BE2C (cell line): Measurements from ENCODE around the gene STARD13.

Experiments
- DNase-seq: peaks from one replicate; pipeline ENCODE4 v3.0.0-alpha.2; 2020
- H3K27me3 ChIP-seq: fragments of 250-450 bp; sonication (Bioruptor Pico); 2 replicates; pipeline ENCODE4 v1.5.1; 2020; ENCODE audit warnings: mild to moderate bottlenecking
- H3K36me3 ChIP-seq: fragments of 250-450 bp; sonication (Bioruptor Pico); 2 replicates; pipeline ENCODE4 v1.5.1; 2020; ENCODE audit warnings: mild to moderate bottlenecking
- H3K4me1 ChIP-seq: fragments of 250-450 bp; sonication (Bioruptor Pico); 2 replicates; pipeline ENCODE4 v1.5.1; 2020
- H3K4me3 ChIP-seq: 2 replicates; pipeline ENCODE4 v1.5.1; 2011; ENCODE audit warnings: low read depth, low read length
- H3K9me3 ChIP-seq: fragments of 250-450 bp; sonication (Bioruptor Pico); 2 replicates; pipeline ENCODE4 v1.5.1; 2020
- TF ChIP-seq, protein P1 (sequence below): IDR thresholded peaks from 2 replicates; pipeline ENCODE4 v1.5.1; 2012; ENCODE audit warnings: mild to moderate bottlenecking, low read depth, low read length

STARD13 gene

DNA sequence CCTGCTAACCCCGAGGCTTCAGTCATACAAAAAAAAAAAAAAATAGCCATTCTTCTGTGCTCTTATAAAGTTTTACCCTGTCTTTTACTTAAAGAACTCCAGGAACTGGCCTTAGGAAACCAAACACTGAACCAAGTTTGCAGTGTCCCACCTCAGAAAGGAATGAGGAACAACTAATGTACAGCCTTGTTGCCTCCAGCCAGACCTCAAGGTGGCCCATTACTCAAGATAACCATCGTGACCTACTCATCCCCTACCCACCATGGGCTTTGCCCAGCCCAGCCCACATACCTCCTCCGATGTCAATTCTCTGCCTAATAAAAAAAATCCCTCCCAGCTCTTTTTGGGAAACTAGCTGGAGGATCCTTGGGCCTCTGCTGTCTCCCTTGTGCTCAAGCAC, 133.2 kb downstream of the STARD13 start:
- DNase-seq = no peak
- Histone ChIP-seq H3K9me3 (no peaks in the 10 kb centered on the region), H3K27me3 (no peaks in the 10 kb centered on the region), H3K4me3 (no peak overlapping the region), H3K36me3 (no peaks in the 10 kb centered on the region), H3K4me1 (peaks cover 9% of the 10 kb centered on the region)
- TF ChIP-seq, protein P1, sequence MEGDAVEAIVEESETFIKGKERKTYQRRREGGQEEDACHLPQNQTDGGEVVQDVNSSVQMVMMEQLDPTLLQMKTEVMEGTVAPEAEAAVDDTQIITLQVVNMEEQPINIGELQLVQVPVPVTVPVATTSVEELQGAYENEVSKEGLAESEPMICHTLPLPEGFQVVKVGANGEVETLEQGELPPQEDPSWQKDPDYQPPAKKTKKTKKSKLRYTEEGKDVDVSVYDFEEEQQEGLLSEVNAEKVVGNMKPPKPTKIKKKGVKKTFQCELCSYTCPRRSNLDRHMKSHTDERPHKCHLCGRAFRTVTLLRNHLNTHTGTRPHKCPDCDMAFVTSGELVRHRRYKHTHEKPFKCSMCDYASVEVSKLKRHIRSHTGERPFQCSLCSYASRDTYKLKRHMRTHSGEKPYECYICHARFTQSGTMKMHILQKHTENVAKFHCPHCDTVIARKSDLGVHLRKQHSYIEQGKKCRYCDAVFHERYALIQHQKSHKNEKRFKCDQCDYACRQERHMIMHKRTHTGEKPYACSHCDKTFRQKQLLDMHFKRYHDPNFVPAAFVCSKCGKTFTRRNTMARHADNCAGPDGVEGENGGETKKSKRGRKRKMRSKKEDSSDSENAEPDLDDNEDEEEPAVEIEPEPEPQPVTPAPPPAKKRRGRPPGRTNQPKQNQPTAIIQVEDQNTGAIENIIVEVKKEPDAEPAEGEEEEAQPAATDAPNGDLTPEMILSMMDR = no peak

DNA sequence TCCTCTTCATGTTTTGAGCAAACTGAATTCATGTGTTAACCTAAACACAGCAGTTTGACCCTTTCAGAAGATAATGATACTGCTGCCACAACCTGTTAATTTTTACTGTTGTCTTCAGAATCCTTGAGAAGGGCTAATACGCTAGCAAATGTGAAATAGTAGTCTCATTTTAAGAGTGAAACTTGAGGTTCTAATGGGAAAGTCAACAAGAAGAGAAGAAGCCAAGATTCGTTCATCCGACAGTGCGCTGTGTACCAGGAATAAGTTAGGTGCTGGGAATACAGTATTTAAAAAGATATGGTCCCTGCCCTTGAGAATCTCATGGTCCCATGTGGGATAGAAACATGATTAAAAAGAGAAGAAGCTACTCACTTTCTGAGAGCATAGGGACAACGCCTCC, 134.9 kb downstream of the STARD13 start:
- TF ChIP-seq, protein P1 = no peak
- no peaks in the 10 kb centered on the region for H3K27me3 ChIP-seq

GRCh38 chr13:33150126-33150525, 135.4 kb downstream of the STARD13 start:
- peak; percentile 58 for DNase-seq
- no peaks in the 10 kb centered on the region for H3K9me3 ChIP-seq
- no peaks in the 10 kb centered on the region for H3K27me3 ChIP-seq
- TF ChIP-seq, protein P1 = no peak
- H3K4me3 ChIP-seq = no peak overlapping the region
- H3K4me1 ChIP-seq = peaks cover 9% of the 10 kb centered on the region
- no peaks in the 10 kb centered on the region for H3K36me3 ChIP-seq

More for the DNA sequence above, 134.9 kb downstream of the STARD13 start:
- Histone ChIP-seq H3K9me3 (no peaks in the 10 kb centered on the region), H3K4me1 (peaks cover 9% of the 10 kb centered on the region), H3K36me3 (no peaks in the 10 kb centered on the region), H3K4me3 (no peak overlapping the region)
- DNase-seq = no peak

- DNase-seq = no peak
- Histone ChIP-seq H3K4me1 (peaks cover 9% of the 10 kb centered on the region), H3K4me3 (no peak overlapping the region), H3K9me3 (no peaks in the 10 kb centered on the region), H3K27me3 (no peaks in the 10 kb centered on the region), H3K36me3 (no peaks in the 10 kb centered on the region)
- TF ChIP-seq, protein P1 = no peak
Measured at GRCh38 chr13:33147832-33148231, 137.7 kb downstream of the STARD13 start.

DNA sequence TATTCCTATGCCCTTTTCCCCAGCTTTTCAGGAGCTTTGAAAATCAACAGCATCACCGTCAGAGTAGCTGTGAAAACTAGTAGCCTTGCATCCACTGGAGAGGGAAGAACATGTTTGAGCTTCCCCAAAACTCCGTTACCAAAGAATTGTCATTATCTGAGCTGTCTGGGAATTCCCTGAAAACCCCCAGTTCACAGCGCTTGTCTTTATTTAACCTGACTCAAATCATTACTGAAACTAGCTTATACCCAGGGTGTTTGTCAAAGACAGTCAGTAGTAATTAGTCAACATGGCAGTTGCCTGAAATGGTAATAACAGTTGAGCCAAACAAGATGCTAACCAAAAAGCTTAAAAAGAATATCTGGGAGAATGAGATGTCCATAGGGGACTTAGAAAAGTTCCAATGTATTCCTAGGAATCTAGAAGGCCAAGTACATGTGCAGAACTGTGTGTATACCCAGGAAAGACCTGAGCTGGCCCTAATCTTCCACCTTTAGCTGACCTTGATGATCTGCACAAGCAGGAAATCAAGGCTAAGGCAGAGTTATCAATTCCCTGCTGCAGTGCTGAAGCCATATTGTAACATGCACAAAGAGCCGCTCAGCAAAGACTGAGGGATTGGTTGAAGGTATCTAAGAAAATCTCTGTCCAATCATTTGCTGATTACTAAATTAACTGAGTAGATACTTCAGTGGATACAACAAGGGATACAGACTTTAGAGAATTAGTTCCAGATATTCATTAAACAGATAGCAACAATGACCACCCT, 138.5 kb downstream of the STARD13 start:
- H3K4me1 ChIP-seq = peaks cover 9% of the 10 kb centered on the region
- TF ChIP-seq, protein P1 = no peak
- DNase-seq = no peak

DNA sequence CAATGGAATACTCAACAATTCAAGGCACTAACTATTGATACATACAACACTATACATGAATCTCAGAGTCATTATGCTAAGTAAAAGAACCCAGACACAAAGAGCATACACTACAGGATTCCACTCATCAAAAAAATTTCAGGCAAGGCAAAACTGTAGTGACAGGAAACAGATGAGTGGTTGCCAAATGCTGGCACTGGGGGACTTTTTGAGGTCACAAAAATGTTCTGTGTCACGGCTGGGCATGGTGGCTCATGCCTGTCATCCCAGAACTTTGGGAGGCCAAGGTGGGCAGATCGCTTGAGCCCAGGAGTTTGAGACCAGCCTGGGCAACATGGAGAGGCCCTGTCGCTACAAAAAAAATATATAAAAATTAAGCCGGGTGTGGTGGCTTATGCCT, 139.9 kb downstream of the STARD13 start:
- DNase-seq = no peak
- H3K9me3 ChIP-seq = no peaks in the 10 kb centered on the region
- H3K36me3 ChIP-seq = no peaks in the 10 kb centered on the region
- TF ChIP-seq, protein P1 = no peak
- H3K27me3 ChIP-seq = no peaks in the 10 kb centered on the region
- H3K4me1 ChIP-seq = peaks cover 8% of the 10 kb centered on the region
- H3K4me3 ChIP-seq = no peak overlapping the region

More for the DNA sequence above, 138.5 kb downstream of the STARD13 start:
- Histone ChIP-seq H3K4me3 (no peak overlapping the region), H3K9me3 (no peaks in the 10 kb centered on the region), H3K36me3 (no peaks in the 10 kb centered on the region), H3K27me3 (no peaks in the 10 kb centered on the region)
